Skeletal muscle satellite cell (primary cell): ENCODE data around the gene RHOT1. TPM values are rescaled to one million over a fixed set of nuclear protein-coding genes. Genes with fewer than 3 reads are reported as not detected.
"Not testable (repeated sequence)": the region's sequence is repeated elsewhere in the genome, so short reads cannot be mapped to it uniquely, and the experiment has no call there.

ENCODE experiments used
- H3K27me3 ChIP-seq: 2 replicates; pipeline ENCODE4 v1.7.0; 2013; ENCODE audit warnings: low read length; ENCODE audit not compliant: control insufficient read depth, insufficient read depth
- H3K36me3 ChIP-seq: 2 replicates; pipeline ENCODE4 v1.7.0; 2013; ENCODE audit warnings: mild to moderate bottlenecking, control low read depth, low read length; ENCODE audit not compliant: insufficient read depth
- H3K4me1 ChIP-seq: 2 replicates; pipeline ENCODE4 v1.7.0; 2013; ENCODE audit warnings: low read length; ENCODE audit not compliant: control insufficient read depth, insufficient read depth
- H3K4me2 ChIP-seq: 2 replicates; pipeline ENCODE4 v1.7.0; 2013; ENCODE audit warnings: mild to moderate bottlenecking, low read length
- H3K4me3 ChIP-seq: 2 replicates; pipeline ENCODE4 v1.7.0; 2013; ENCODE audit warnings: low read length
- H3K9ac ChIP-seq: 2 replicates; pipeline ENCODE4 v1.7.0; 2013; ENCODE audit warnings: mild to moderate bottlenecking, low read depth, low read length, moderate library complexity
- H3K9me3 ChIP-seq: replicated peaks from 2 replicates; pipeline ENCODE4 v1.7.0; 2013; ENCODE audit warnings: mild to moderate bottlenecking, control low read depth, low read length
- total RNA-seq: library from RNA; depleted of rRNA; stranded (reverse); fragments of >200 nt; gene quantifications from 2 replicates; pipeline ENCODE4 v1.2.3, GENCODE V29; 2012; rRNA removed

RHOT1 gene
- total RNA-seq = 23.8 and 32.3 TPM in 2 replicates

DNA sequence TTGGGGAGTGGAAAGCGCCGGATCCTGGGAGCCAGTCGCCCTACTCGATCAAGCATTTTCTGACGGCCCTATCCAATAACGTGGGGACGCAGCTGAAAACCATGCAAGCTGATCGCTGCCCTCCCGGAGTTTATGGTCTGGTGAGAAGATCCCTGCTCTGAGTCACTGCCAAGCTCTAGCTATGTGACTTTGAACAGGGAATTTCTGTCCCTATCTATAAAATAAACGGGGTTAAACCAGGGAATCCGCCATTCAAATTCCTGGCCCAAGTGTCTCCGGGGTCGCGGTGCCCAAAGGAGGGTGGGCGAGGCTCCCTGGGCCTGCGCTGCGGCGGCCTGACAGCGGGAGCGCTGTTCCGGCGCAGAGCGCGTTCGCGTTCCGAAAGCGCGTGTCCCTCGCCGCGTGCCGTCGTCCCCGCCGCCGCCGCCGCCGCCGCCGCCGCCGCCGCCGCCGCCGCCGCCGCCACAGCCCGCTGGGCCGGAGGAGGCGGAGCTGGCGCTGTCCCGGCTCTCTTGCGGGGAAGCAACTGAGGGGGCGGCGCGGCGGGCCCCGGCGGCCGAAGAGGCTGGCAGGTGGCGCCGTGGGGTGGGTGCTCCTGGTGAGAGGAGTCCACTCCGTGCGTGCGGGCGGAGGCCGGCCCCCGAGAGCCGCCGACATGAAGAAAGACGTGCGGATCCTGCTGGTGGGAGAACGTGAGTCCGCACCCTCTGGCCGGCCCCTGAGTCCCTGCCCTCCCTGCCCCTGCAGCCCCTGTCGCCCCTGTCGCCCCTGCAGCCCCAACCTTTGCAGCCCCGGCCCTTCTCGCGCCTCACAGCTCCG is at the start of gene RHOT1:
Gene RHOT1, plus strand, starts transcription at position 465 of the 819 bp plus-strand sequence. Its CDS starts 191 bp downstream, at position 656.
- H3K4me3 ChIP-seq = peak within 1 kb of the TSS; percentile 87
- no peaks in the 10 kb centered on the region for H3K27me3 ChIP-seq
- H3K4me2 ChIP-seq = peak within 1 kb of the TSS; percentile 94
- H3K9me3 ChIP-seq = no peaks in the 10 kb centered on the region
- H3K4me1 ChIP-seq = peaks cover 9% of the 10 kb centered on the region
- peak within 1 kb of the TSS; percentile 86 for H3K9ac ChIP-seq
- H3K36me3 ChIP-seq = no peaks in the 10 kb centered on the region

DNA sequence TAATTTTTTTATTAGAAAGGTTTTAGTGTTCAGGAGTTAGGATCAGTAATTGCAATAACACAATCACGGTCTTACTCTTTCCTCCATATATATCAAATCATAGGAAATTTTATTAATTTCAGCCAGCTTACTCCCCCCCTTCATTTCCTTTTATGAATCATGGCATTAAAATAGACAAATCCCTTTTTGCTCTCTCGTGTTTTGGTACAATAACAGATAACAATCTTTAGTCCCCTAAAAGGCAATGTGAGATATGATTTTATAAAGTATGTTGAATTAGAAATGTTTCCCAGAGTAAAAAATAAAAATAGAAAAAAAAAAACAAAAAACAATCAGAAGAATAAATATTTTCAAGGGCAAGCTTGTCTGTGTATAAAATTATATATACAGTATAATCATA is 42.6 kb upstream of the RHOT1 start:
- no peak overlapping the region for H3K4me3 ChIP-seq
- no peaks in the 10 kb centered on the region for H3K36me3 ChIP-seq
- H3K9ac ChIP-seq = no peak overlapping the region
- H3K27me3 ChIP-seq = peaks cover 18% of the 10 kb centered on the region
- H3K4me2 ChIP-seq = no peak overlapping the region
- peaks cover 3% of the 10 kb centered on the region for H3K4me1 ChIP-seq
- H3K9me3 ChIP-seq = no peaks in the 10 kb centered on the region

DNA sequence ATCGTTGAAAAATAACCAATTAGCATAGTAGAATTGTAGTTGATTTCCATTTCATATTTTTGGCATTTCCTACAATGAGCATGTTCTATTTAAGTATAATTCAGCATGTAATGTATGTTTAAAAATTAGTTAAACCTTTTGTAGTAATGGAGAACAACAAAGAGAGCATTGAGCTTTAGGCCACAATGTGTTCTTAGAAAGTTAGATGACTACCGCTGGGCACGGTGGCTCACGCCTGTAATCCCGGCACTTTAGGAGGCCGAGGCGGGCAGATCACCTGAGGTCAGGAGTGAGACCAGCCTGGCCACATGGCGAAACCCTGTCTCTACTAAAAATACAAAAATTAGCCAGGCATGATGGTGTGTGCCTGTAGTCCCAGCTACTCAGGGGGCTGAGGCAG is 42.0 kb upstream of the RHOT1 start:
- peaks cover 18% of the 10 kb centered on the region for H3K27me3 ChIP-seq
- not testable (repeated sequence) for H3K4me1 ChIP-seq, H3K4me3 ChIP-seq, H3K36me3 ChIP-seq, H3K9me3 ChIP-seq, H3K4me2 ChIP-seq, H3K9ac ChIP-seq

DNA sequence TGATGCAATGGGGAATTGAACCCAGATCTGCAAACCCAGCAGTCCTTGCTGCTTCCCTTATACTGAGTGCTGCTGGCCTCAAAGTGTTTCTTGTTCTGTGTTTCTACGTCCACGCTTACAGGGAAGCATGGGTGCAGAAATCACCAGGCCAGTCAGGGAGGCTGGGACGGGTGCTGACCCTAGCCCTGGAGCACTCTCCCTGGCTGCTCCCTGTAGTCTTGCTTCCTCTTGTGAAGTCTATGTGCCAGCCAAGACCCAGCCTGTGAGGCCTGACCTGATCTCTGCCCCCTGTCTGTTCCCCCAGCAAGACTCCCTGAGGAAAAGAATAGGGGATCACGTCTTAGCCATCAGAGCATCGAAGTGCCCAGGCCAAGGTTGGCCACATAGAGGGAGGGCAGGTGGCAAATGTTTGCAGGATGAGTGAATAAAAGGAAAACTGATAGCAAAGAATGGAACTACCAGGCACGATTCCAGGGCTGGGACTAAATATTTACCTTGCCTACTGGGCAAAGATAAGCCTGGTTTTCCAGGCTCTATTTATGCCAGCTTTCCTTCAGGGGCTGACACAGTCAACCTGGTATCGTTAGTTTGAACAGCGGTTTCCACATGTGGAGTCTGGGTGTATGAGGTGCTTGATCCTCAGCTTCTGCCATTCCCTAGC is 41.2 kb upstream of the RHOT1 start:
- Histone ChIP-seq H3K4me2 (no peak overlapping the region), H3K36me3 (no peaks in the 10 kb centered on the region), H3K4me3 (no peak overlapping the region), H3K4me1 (peaks cover 3% of the 10 kb centered on the region), H3K27me3 (peaks cover 18% of the 10 kb centered on the region), H3K9ac (no peak overlapping the region), H3K9me3 (no peaks in the 10 kb centered on the region)

DNA sequence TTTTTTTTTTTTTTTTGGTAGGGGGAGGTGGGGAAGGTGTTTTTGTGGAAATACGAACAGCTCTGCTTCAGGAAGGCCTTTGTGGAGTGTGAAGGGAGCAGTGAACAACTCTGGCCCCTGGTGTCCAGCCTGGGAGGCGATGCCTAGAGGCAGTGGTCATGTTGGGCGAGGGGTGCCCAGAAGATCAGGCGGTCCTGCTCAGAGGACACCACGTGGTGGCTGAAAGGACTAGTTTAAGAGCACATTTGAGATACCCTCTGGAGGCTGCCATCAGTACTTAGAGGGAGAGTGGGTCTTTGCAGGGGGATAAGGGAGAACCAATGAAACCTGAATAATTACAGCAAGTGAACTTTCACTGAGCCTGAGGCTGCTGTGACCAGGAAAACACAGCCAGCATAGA is 40.1 kb upstream of the RHOT1 start:
- H3K4me3 ChIP-seq = no peak overlapping the region
- no peaks in the 10 kb centered on the region for H3K9me3 ChIP-seq
- H3K27me3 ChIP-seq = peaks cover 13% of the 10 kb centered on the region
- no peaks in the 10 kb centered on the region for H3K36me3 ChIP-seq
- peaks cover 3% of the 10 kb centered on the region for H3K4me1 ChIP-seq
- no peak overlapping the region for H3K9ac ChIP-seq
- H3K4me2 ChIP-seq = no peak overlapping the region

DNA sequence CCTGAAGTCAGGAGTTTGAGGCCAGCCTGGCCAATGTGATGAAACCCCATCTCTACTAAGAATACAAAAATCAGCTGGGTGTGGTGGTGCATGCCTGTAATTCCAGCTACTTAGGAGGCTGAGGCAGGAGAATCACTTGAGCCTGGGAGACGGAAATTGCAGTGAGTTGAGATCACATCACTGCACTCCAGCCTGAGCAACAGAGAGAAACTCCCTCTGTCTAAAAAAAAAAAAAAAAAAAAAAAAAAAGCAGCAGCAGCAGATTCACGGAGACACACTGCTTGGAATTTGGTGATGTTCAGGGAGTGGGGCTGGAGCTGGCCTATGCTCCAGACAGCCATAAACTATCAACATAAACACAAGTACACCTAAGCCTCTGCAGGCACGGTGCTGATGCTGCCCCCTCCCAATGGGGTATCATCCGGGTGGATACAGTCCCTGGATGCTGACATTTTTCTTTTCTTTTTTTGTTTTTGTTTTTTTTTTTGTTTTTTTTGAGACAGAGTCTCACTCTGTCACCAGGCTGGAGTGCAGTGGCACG is 39.6 kb upstream of the RHOT1 start:
- Histone ChIP-seq H3K4me2 (no peak overlapping the region), H3K4me3 (no peak overlapping the region), H3K27me3 (peaks cover 13% of the 10 kb centered on the region), H3K4me1 (peaks cover 3% of the 10 kb centered on the region), H3K9me3 (no peaks in the 10 kb centered on the region), H3K9ac (no peak overlapping the region), H3K36me3 (no peaks in the 10 kb centered on the region)

DNA sequence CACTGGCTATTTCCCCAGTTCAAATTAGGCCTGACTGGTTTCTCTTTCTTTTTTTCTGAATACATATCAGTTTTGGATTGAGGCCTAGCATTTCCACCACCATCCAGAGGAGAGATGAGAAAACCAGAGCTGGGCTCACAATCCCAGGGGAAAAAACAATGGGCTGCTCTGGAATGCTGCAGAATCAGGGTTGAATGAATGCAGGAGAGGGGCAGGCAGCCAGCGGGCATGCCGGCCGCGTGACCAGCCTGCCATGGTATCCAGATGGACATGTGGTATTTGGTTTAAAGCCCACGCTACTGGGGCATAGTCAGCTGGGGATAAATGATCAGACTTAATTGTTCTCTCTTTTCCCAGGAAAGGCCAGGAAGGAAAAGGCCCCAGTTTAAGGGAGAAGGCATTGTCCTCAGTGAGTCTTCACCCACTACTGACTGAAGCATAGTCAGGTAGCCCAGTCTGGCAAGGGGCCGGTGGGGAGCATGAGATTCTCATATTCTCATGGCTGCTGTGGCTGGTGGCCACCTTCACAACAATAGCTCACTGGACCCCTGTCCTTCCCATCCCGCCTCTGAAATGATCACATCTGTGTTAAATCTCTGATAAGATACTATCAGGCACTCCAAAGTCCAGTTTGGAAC is 38.7 kb upstream of the RHOT1 start:
- H3K9ac ChIP-seq = no peak overlapping the region
- peaks cover 3% of the 10 kb centered on the region for H3K4me1 ChIP-seq
- H3K4me3 ChIP-seq = no peak overlapping the region

DNA sequence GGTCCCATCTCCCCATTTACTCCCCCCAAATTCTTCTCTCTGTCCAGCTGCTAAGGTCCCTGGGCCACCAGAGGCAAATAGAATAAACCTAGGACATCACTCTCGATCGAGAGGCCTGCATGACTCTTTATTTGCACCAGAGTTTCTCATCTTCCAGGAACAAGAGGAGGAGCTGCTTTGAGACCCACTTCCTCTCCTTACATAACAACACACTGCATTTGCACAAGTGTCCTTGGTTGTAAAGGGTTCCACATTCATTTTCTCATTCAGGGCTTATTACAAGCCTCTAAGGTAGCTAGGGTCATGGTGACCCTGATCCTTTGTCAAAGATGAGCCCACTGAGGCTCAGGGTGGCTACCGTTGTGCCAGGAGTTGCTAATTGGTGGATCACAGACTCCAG is 38.1 kb upstream of the RHOT1 start:
- no peaks in the 10 kb centered on the region for H3K36me3 ChIP-seq
- peaks cover 6% of the 10 kb centered on the region for H3K27me3 ChIP-seq
- H3K9me3 ChIP-seq = no peaks in the 10 kb centered on the region
- no peak overlapping the region for H3K9ac ChIP-seq
- no peak overlapping the region for H3K4me2 ChIP-seq
- peaks cover 3% of the 10 kb centered on the region for H3K4me1 ChIP-seq
- no peak overlapping the region for H3K4me3 ChIP-seq

More for the DNA sequence above, 38.7 kb upstream of the RHOT1 start:
- Histone ChIP-seq H3K9me3 (no peaks in the 10 kb centered on the region), H3K4me2 (no peak overlapping the region), H3K36me3 (no peaks in the 10 kb centered on the region), H3K27me3 (peaks cover 10% of the 10 kb centered on the region)

DNA sequence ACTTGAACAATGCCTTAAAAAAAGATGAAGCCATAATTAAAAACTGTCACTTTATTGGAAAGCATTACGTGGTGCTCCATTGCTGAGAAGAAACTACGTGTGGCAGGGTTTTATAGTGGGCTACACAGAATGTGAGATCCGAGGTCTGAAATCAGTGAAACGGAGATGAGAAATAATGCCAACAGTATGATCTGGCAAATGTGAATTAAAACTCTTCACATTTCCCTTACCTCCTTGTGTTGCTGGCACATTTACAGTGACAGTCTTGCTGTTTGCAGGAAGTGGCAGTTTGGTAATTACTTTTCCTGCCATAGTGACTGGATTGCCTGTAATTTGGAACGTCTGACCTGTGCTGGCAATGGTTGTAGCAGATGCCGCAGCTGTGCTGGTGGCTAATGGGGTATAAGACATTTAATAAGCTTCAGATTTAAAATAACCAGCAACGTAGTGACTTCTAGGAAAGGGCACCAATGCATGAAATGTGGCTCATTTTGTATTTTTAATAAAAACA is 35.8 kb upstream of the RHOT1 start:
- not testable (repeated sequence) for H3K9ac ChIP-seq

DNA sequence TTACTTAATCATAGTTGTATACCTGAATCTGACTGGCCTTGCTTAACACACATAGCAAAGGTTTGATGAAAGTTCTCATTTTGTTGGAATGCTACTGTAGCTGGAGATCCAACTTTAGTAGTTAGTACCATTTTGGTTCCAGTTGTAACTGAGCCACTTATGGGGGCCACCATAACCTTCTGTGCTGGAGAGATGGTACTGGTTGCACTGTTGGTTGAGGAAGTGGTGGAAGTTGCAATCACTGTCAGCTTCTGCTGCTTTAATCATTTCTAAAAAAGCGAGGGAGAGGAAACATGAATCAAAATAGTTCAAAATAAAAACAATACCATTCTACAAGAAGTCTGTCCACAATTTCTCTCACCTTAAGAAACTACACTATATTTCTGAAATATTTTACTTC is 35.1 kb upstream of the RHOT1 start:
- not testable (repeated sequence) for H3K4me3 ChIP-seq, H3K9me3 ChIP-seq, H3K27me3 ChIP-seq, H3K9ac ChIP-seq, H3K36me3 ChIP-seq, H3K4me2 ChIP-seq
- H3K4me1 ChIP-seq = peaks cover 10% of the 10 kb centered on the region

More for the DNA sequence above, 35.8 kb upstream of the RHOT1 start:
- not testable (repeated sequence) for H3K4me3 ChIP-seq, H3K9me3 ChIP-seq, H3K4me2 ChIP-seq, H3K36me3 ChIP-seq, H3K27me3 ChIP-seq, H3K4me1 ChIP-seq

DNA sequence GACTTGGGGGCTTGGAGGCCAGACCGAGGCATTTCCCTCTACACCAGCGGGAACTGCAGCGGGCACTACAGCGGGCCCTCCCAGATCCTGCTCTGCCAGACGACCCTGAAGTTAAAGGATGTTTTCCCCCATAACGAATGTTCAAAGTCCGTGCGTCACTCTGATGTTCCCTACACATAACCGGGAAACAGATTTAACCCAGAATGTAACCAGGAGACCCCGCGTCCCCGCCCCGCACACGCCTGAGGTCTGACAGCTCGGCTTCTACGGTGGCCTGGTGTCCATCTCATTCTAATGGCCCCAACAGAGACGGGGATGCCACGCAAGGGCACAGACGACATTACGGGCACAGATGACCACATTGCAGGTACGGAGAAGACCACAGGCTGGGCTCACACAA is 31.7 kb upstream of the RHOT1 start:
- no peaks in the 10 kb centered on the region for H3K36me3 ChIP-seq
- H3K9ac ChIP-seq = no peak overlapping the region
- peaks cover 8% of the 10 kb centered on the region for H3K4me1 ChIP-seq
- no peak overlapping the region for H3K4me3 ChIP-seq
- H3K4me2 ChIP-seq = no peak overlapping the region
- no peaks in the 10 kb centered on the region for H3K9me3 ChIP-seq
- peaks cover 3% of the 10 kb centered on the region for H3K27me3 ChIP-seq
